Fibroblast of gingiva (primary cell): ENCODE results near the gene AP3S1.
A peak's percentile ranks its signal among the peaks of the same experiment; 100 is the strongest.
"Not testable (repeated sequence)": the region's sequence is repeated elsewhere in the genome, so short reads cannot be mapped to it uniquely, and the experiment has no call there.

Experiments
- DNase-seq: peaks from one replicate; pipeline ENCODE4 v3.0.0-alpha.2; 2011; ENCODE audit warnings: low read depth

Gene AP3S1

GRCh38 chr5:115841382-115842088, at the start of gene AP3S1, which contains the start of gene ATG12:
Gene AP3S1 (plus strand): TSS chr5:115841935. CDS start chr5:115842038, 103 bp downstream.
Gene ATG12 (minus strand): TSS chr5:115841565. CDS start chr5:115841552, 13 bp downstream.
- peak; percentile 89 for DNase-seq

- no peak for DNase-seq
These were observed 46.0 kb upstream of the AP3S1 start for GRCh38 chr5:115795700-115796099.

- no peak for DNase-seq
These were observed 45.1 kb upstream of the AP3S1 start for GRCh38 chr5:115796656-115797055.

GRCh38 chr5:115798252-115798651, 43.5 kb upstream of the AP3S1 start:
- no peak for DNase-seq

- no peak for DNase-seq
These were observed 41.6 kb upstream of the AP3S1 start for GRCh38 chr5:115800108-115800507.

- DNase-seq = no peak
These were observed 40.6 kb upstream of the AP3S1 start for GRCh38 chr5:115801152-115801551.

GRCh38 chr5:115801984-115802383, 39.8 kb upstream of the AP3S1 start:
- no peak for DNase-seq

GRCh38 chr5:115806986-115807653, 34.6 kb upstream of the AP3S1 start:
- no peak for DNase-seq

GRCh38 chr5:115807654-115808052, 34.1 kb upstream of the AP3S1 start:
- DNase-seq = no peak

GRCh38 chr5:115808066-115808465, 33.7 kb upstream of the AP3S1 start:
- DNase-seq = not testable (repeated sequence)

- no peak for DNase-seq
These were observed 31.8 kb upstream of the AP3S1 start for GRCh38 chr5:115809946-115810345.

GRCh38 chr5:115810761-115811160, 31.0 kb upstream of the AP3S1 start:
- DNase-seq = peak; percentile 87

GRCh38 chr5:115811406-115811805, 30.3 kb upstream of the AP3S1 start:
- no peak for DNase-seq

GRCh38 chr5:115812372-115812771, 29.4 kb upstream of the AP3S1 start:
- no peak for DNase-seq

- no peak for DNase-seq
These were observed 28.0 kb upstream of the AP3S1 start for GRCh38 chr5:115813719-115814118.

GRCh38 chr5:115815006-115815692, 26.6 kb upstream of the AP3S1 start:
- no peak for DNase-seq

- no peak for DNase-seq
These were observed 26.0 kb upstream of the AP3S1 start for GRCh38 chr5:115815693-115816225.

- DNase-seq = peak; percentile 69
These were observed 25.3 kb upstream of the AP3S1 start, which contains the start of gene CDO1 for GRCh38 chr5:115816226-115817081. Gene CDO1 (minus strand): TSS chr5:115816659. CDS start chr5:115816397, 262 bp downstream.

GRCh38 chr5:115817386-115817785, 24.3 kb upstream of the AP3S1 start:
- no peak for DNase-seq

- no peak for DNase-seq
These were observed 22.9 kb upstream of the AP3S1 start for GRCh38 chr5:115818821-115819220.

GRCh38 chr5:115820846-115821245, 20.9 kb upstream of the AP3S1 start:
- no peak for DNase-seq

- not testable (repeated sequence) for DNase-seq
These were observed 16.8 kb upstream of the AP3S1 start for GRCh38 chr5:115824983-115825382.
